Measurements from ENCODE around the gene DCDC1. TPM values are rescaled to one million over a fixed set of nuclear protein-coding genes. Genes with fewer than 3 reads are reported as not detected.

Gene DCDC1
- polyA plus RNA-seq, 3 donors from 2014 or later, result not detected

DNA sequence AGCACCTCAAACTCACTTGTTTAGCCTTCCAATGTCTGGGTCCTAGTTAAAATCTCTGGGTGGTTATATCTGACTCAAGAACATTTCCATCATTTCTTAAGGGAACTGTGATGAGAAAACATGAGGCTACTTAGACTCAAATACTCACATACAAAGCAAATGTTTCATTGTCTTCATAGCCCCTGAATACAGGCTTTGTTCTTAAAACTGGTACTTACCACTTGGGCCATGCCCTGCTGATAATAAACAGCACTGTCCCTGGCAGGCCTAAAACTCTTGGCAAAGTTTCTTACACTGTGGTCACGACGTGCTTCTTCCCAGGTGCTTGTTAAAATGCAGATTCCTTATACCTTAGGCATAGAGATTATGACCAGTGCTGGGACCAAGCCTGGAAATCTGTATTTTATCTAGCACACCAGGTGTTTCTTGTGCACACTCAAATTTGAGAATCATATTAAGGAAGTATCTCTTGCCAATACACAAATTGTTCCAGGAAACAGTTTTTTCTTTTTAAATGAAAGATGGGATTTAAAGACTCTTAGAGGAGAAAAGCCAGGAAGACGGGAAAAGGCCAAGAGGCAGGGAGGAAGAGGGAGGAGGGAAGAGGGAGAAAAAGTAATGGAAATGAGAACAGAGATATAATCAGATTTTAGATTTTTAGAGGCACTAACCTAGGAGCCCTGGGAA, 495.5 kb downstream of the DCDC1 start:
- no peak for DNase-seq
- Mint-ChIP-seq H3K27me3 (ENCODE audit: low read depth in 3 of 3) (peaks cover 0 to 2% (median 0%) of the 10 kb centered on the region in 3 donors), H3K4me1 (no peaks in the 10 kb centered on the region), H3K27ac (no peak overlapping the region), H3K36me3 (no peaks in the 10 kb centered on the region), H3K9me3 (no peaks in the 10 kb centered on the region), H3K4me3 (no peak overlapping the region)

DNA sequence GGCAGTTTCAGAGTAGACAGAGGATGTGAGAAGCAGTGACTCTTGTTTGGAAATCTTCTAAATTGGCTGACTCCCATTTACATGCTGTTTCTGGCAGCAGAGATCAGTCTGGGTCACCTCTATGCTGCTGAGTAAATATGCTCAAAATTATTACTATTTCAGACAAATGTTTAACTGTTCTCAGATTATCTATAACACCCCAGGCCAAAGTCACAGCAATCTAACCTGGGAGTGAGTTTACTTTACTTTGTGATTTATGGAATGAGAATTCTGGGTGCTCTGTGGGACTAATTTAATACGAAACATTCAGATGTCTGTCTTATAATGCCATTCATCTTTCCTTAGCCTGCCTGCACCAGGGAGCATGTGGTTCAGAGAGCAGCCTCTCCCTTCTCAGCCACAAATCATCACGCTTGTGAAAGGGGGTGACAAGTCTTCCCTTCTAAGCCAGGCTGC, 500.9 kb downstream of the DCDC1 start:
- no peak for DNase-seq
- Mint-ChIP-seq H3K27me3 (ENCODE audit: low read depth in 3 of 3) (peaks cover 0 to 4% (median 2%) of the 10 kb centered on the region in 3 donors), H3K27ac (no peak overlapping the region), H3K4me3 (no peak overlapping the region), H3K36me3 (no peaks in the 10 kb centered on the region), H3K4me1 (no peaks in the 10 kb centered on the region), H3K9me3 (peaks cover 0 to 5% (median 3%) of the 10 kb centered on the region in 6 donors)

DNA sequence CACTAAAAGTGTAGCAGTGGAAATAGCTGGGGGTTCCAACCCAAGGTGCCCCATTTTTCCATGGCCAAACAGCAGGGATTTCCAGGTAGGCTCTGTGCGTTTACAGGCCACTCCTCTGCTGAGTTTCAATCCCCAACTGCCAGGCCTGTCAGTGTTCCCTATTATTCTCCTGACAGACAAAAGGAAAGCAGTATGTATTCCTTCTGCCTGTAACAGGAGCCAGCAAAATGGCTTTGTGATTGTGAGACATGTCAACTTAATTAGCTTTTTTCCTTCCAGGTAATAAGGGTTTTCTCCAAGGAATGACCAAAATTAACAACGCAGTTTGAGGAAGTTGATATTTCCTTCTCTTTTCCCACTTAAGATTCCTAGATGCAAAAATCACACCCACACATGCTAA, 506.3 kb downstream of the DCDC1 start:
- Mint-ChIP-seq H3K27me3 (ENCODE audit: low read depth in 3 of 3) (peaks cover 0 to 4% (median 0%) of the 10 kb centered on the region in 3 donors), H3K4me1 (no peaks in the 10 kb centered on the region), H3K4me3 (no peak overlapping the region), H3K36me3 (no peaks in the 10 kb centered on the region), H3K27ac (no peak overlapping the region), H3K9me3 (peaks cover 0 to 7% (median 3%) of the 10 kb centered on the region in 6 donors)
- no peak for DNase-seq

DNA sequence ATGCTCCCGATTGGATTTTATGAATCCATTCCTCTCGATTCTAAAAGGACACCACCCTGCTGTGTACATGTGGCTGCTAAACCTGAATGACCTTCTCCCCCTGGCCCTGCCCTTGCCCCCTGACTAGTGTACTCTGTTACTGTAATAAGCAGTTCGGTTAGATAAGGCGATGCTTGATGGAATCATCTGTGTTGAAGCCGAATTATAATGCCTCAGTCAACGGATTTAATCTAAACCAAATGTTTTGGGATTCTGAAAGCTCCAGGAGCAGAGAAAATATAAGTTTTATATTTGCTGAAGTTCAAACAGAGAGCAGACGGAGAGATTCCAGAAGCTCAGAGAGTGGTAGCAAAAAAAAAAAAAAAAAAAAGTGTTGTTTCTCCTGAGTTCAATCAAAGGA, 508.0 kb downstream of the DCDC1 start:
- H3K9me3 Mint-ChIP-seq, result peaks cover 0 to 5% (median 0%) of the 10 kb centered on the region in 6 donors
- no peaks in the 10 kb centered on the region for H3K27me3 Mint-ChIP-seq (ENCODE audit: low read depth in 3 of 3)
- H3K4me1 Mint-ChIP-seq, result no peaks in the 10 kb centered on the region
- DNase-seq, result no peak
- no peaks in the 10 kb centered on the region for H3K36me3 Mint-ChIP-seq
- H3K4me3 Mint-ChIP-seq, result no peak overlapping the region
- no peak overlapping the region for H3K27ac Mint-ChIP-seq

DNA sequence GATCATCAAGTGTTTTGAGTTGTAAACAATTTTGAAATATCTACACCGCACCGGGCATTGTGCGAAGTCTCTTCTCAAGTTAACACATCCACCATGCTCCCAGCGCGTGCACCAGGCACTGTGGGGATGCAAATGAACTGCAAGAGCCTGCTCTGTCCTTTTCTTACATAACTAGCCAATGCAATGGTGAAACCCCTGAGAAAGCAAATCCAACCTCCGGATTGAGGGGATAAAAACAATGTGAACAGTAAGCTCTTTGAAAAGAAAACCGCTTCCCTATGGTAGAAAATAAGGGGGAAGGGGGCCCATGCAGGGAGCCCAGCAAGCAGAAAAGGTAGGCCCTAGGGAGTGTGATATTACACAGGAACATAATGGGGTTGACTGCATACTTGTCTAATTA, 508.5 kb downstream of the DCDC1 start:
- H3K9me3 Mint-ChIP-seq, result peaks cover 0 to 5% (median 0%) of the 10 kb centered on the region in 6 donors

DNA sequence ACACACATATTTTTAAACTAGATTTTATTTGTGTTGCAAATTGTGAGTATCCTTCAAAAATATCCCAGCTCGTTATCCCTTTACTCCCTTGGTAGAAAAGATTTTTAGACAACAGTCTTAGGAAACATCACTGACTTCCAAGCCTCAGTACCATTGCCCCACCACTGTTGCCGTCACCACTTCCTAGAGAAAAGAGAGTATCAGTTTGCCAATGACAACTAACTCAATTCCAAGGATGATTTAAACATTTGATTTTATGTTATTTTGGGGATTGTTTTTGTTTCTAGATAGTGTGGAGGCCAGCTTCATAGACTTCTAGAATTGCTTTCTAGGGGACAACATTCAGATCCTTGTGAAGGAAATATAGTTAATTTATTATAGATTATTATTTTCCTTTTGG, 509.4 kb downstream of the DCDC1 start:
- Mint-ChIP-seq H3K36me3 (no peaks in the 10 kb centered on the region), H3K4me1 (no peaks in the 10 kb centered on the region), H3K9me3 (peaks cover 0 to 1% (median 0%) of the 10 kb centered on the region in 6 donors), H3K27ac (no peak overlapping the region), H3K4me3 (no peak overlapping the region), H3K27me3 (ENCODE audit: low read depth in 3 of 3) (no peaks in the 10 kb centered on the region)
- no peak for DNase-seq

More for the DNA sequence above, 508.5 kb downstream of the DCDC1 start:
- no peak overlapping the region for H3K4me3 Mint-ChIP-seq
- H3K27me3 Mint-ChIP-seq (ENCODE audit: low read depth in 3 of 3), result no peaks in the 10 kb centered on the region
- H3K36me3 Mint-ChIP-seq, result no peaks in the 10 kb centered on the region
- no peaks in the 10 kb centered on the region for H3K4me1 Mint-ChIP-seq
- no peak for DNase-seq
- H3K27ac Mint-ChIP-seq, result no peak overlapping the region

DNA sequence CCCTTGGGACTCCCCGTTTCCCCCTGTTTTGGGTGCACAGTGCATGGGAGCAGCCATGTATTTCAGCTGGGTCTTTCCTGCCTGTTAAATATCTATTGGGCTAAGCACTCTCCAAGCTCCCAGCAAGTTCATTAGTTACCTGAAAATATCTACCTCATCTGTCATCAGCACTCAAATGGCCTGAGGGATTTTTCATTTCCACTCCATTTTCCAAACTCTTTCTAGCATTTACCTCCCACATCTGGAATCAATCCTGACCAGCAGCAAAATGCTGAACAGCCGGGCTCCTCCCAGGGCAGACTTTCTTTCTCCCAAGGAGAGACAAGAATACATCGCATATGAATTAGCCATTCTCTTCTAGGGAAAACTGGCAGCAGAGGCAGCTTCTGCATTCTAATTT, 509.9 kb downstream of the DCDC1 start:
- DNase-seq, result no peak
- Mint-ChIP-seq H3K4me1 (no peaks in the 10 kb centered on the region), H3K27ac (no peak overlapping the region), H3K27me3 (ENCODE audit: low read depth in 3 of 3) (peaks cover 0 to 1% (median 0%) of the 10 kb centered on the region in 3 donors), H3K9me3 (peaks cover 0 to 1% (median 0%) of the 10 kb centered on the region in 6 donors), H3K36me3 (no peaks in the 10 kb centered on the region), H3K4me3 (no peak overlapping the region)

DNA sequence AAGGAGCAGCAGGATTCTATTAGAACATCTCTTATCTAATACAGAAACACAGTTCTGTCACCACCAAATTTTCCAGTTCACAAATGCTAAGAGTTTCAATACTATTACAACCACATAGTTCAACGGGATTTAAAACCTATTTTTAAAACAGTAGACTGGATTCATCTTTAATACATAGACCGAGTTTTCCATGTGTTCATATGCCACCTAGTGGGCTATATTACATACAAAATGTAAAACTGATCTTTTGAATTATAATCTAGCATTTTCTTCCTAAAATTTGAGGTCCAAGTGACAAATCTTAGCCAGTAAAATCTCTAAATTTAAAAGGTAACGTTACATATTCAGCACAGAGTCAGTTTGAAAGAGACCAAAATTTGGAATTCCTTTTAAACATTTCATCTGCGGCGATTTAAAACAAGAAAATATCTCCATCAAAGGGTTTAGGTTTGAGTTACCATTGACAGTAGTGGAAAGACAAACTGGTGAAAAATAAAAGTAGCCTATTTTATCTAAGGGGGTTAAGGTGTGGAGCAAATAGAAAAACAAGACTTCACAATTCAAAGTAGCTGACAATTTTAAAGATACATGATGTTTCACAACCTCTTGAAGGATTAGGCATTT, 514.0 kb downstream of the DCDC1 start:
- Mint-ChIP-seq H3K4me1 (no peaks in the 10 kb centered on the region), H3K27me3 (ENCODE audit: low read depth in 3 of 3) (peaks cover 0 to 3% (median 0%) of the 10 kb centered on the region in 3 donors), H3K4me3 (no peak overlapping the region), H3K36me3 (no peaks in the 10 kb centered on the region), H3K27ac (no peak overlapping the region), H3K9me3 (no peaks in the 10 kb centered on the region)
- no peak for DNase-seq

DNA sequence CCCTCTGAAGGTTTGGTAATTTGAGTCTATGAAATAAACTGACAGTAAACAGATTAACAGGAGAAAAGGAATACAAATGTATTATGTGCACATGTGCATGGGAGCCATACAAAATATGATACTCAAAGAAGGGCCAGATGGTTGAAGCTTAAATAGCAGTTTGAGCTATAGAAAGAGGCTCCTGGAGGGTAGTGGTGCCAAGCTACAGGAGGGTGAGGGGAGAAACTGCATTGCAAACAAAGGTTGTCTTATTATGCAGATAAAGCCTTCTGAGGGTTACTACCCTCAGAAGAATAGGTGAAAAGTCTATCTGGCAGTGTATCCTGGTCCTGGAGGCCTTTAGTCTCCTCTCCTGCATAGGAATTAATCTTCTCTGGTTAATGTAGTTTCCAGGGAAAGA, 516.1 kb downstream of the DCDC1 start:
- Mint-ChIP-seq H3K4me1 (no peaks in the 10 kb centered on the region), H3K9me3 (peaks cover 0 to 4% (median 0%) of the 10 kb centered on the region in 6 donors), H3K4me3 (no peak overlapping the region), H3K27ac (no peak overlapping the region), H3K27me3 (ENCODE audit: low read depth in 3 of 3) (peaks cover 0 to 3% (median 0%) of the 10 kb centered on the region in 3 donors), H3K36me3 (no peaks in the 10 kb centered on the region)
- DNase-seq, result no peak

DNA sequence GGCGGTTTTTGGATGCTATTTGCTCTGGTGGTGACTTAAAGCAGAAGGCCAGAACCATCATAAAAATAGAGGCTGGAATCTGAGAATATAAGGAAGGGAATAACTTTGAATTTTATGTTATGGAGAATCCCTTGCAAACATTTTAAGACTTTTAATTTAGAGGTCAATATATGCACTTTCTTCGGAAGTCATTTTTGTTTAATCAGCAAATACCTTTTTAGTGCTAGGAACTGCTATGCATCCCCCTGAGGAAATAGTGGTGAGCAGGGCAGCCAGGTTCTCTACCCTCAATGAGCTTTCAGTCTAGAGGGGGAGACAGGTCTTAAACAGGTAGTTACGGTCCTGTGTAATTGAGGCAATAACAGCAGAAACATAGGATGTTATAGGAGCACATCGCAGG, 516.9 kb downstream of the DCDC1 start:
- Mint-ChIP-seq H3K27ac (no peak overlapping the region), H3K27me3 (ENCODE audit: low read depth in 3 of 3) (peaks cover 0 to 3% (median 0%) of the 10 kb centered on the region in 3 donors), H3K4me1 (no peaks in the 10 kb centered on the region), H3K36me3 (no peaks in the 10 kb centered on the region), H3K9me3 (peaks cover 0 to 7% (median 0%) of the 10 kb centered on the region in 6 donors), H3K4me3 (no peak overlapping the region)
- no peak for DNase-seq

DNA sequence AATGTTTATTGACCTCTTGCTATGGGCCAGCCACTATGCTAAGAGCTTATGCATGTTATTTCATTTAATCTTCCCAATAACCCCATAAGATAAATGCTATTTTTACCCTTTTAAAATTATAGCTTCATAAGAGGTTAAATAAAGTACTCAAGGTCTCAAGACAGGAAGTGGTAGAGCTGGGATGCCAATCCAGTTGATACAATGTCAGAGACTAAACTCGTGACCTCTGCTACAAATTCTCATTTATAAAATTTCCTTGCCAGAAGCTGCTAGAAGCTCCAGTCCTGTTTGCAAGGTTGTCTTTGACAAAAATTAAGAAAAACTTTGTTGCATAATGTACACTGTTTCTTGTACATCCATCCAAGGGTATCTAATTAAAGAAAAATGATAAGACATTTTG, 517.4 kb downstream of the DCDC1 start:
- no peaks in the 10 kb centered on the region for H3K36me3 Mint-ChIP-seq
- H3K27me3 Mint-ChIP-seq (ENCODE audit: low read depth in 3 of 3), result peaks cover 0 to 3% (median 0%) of the 10 kb centered on the region in 3 donors
- DNase-seq, result no peak
- H3K27ac Mint-ChIP-seq, result no peak overlapping the region
- H3K4me1 Mint-ChIP-seq, result no peaks in the 10 kb centered on the region
- peaks cover 0 to 9% (median 0%) of the 10 kb centered on the region in 6 donors for H3K9me3 Mint-ChIP-seq
- H3K4me3 Mint-ChIP-seq, result no peak overlapping the region

DNA sequence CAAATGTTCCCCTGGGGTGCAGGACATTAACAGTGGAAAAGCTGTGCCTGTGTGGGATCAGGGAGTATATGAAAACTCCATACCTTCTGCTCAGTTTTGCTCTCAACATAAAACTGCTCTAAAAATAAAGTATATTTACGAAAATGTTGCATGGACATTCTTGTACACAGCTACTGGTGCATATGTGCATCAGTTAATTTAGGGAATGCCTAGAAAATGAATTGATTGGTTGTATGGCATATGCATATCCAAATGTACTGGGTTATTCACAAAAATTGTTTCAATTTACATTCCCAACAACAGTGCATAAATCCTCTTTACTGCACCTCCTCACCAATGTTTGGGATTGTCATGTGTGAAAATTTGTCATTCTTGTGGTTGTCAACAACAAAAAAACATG, 532.3 kb downstream of the DCDC1 start:
- DNase-seq, result no peak
- H3K27ac Mint-ChIP-seq, result no peak overlapping the region
- H3K27me3 Mint-ChIP-seq (ENCODE audit: low read depth in 3 of 3), result peaks cover 0 to 3% (median 0%) of the 10 kb centered on the region in 3 donors
- no peak overlapping the region for H3K4me3 Mint-ChIP-seq
- H3K9me3 Mint-ChIP-seq, result peaks cover 2 to 26% (median 8%) of the 10 kb centered on the region in 6 donors
- no peaks in the 10 kb centered on the region for H3K4me1 Mint-ChIP-seq
- H3K36me3 Mint-ChIP-seq, result no peaks in the 10 kb centered on the region

DNA sequence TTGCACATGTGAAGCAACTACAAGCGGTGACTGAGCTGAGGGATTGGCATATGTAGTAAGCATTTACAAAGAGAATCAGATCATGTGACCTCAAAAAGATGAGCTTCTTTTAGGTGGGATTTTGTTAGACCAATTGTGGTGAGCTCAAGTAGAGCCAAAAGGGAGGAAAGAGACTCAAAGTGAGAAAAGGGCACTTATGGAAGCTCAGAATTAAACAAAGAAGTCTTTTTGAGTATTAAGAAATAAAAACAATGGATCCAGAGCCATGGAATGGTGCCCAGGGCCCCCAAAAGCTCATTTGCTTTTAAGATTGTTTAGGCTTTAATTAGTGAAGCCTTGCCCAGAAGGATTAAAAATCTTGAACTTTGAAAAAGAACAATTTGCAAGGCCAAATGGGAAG, 536.7 kb downstream of the DCDC1 start:
- no peak for DNase-seq
- Mint-ChIP-seq H3K27me3 (ENCODE audit: low read depth in 3 of 3) (peaks cover 0 to 5% (median 1%) of the 10 kb centered on the region in 3 donors), H3K4me1 (no peaks in the 10 kb centered on the region), H3K27ac (no peak overlapping the region), H3K36me3 (no peaks in the 10 kb centered on the region), H3K4me3 (no peak overlapping the region), H3K9me3 (peaks cover 3 to 18% (median 8%) of the 10 kb centered on the region in 6 donors)

DNA sequence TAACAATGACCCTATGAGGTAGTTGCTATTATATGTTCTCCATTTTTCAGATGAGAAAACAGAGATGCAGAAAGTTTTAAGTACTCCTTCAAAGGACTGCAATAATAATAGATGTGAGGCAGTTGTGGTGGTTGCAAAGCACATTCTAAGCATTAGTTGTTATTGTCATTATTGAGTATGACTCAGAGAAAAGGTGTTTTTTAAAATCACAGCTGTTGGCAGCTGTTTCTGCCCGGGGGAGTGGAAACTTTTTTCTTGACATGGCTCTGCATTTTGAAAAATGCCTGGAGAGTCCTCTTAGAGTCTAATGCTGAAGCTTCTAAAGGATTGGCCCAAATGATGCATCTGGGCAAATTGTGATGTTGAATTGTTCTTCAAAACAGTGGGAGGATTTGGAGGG, 538.9 kb downstream of the DCDC1 start:
- Mint-ChIP-seq H3K9me3 (peaks cover 3 to 18% (median 7%) of the 10 kb centered on the region in 6 donors), H3K4me1 (no peaks in the 10 kb centered on the region), H3K27ac (no peak overlapping the region), H3K27me3 (ENCODE audit: low read depth in 3 of 3) (peaks cover 0 to 5% (median 1%) of the 10 kb centered on the region in 3 donors), H3K36me3 (no peaks in the 10 kb centered on the region), H3K4me3 (no peak overlapping the region)
- DNase-seq, result no peak
